ENCODE results near the gene E4F1.

Gene E4F1

DNA sequence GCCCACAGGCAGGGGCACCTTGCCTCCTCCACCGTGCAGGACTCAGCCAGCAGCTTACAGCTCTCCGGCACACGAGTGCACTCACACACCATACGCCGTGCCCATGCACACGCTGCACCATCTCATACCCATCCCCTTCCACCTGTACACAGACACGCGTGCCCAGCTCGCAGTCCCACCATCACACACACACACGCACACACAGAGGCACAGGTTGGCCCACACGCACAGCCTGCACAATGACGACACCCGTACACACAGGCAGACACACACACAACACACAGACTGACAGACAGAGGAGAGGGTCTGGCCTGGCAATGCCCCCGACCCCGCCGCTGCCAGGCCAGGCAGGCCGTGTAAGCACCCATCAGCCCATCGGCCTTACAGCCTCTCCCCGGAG lies 39.0 kb upstream of the E4F1 start:
- Mint-ChIP-seq H3K36me3 (peaks cover 6% of the 10 kb centered on the region), H3K27ac (no peak overlapping the region), H3K4me3 (no peak overlapping the region), H3K9me3 (no peaks in the 10 kb centered on the region), H3K4me1 (peaks cover 6% of the 10 kb centered on the region)
- DNase-seq (ENCODE audit: low spot score in 2 of 2) (no peak), ATAC-seq (no peak)

DNA sequence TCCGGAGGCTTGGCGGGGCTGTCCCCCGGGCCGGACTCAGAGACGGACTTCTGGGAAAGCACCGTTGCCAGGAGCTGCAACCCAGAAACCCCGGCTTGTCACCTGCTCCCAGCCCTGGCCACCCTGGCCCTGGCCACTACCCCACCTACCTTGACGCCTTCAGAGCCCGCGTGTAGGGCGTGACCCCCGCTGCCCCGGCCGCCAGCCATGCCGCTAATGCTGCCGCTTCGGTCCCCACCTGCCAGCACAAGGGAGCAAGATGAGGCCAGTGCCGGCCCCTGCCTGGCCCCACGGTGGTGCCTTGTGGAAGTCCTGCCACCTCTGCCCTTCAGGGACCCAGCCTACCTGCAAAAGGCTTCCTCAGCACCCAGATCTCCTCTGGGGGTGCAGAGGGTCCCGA lies 38.4 kb upstream of the E4F1 start:
- Mint-ChIP-seq H3K4me3 (no peak overlapping the region), H3K36me3 (peaks cover 6% of the 10 kb centered on the region), H3K9me3 (no peaks in the 10 kb centered on the region), H3K27ac (no peak overlapping the region), H3K4me1 (peaks cover 6% of the 10 kb centered on the region)
- no peak for DNase-seq (ENCODE audit: low spot score in 2 of 2)
- no peak for ATAC-seq

DNA sequence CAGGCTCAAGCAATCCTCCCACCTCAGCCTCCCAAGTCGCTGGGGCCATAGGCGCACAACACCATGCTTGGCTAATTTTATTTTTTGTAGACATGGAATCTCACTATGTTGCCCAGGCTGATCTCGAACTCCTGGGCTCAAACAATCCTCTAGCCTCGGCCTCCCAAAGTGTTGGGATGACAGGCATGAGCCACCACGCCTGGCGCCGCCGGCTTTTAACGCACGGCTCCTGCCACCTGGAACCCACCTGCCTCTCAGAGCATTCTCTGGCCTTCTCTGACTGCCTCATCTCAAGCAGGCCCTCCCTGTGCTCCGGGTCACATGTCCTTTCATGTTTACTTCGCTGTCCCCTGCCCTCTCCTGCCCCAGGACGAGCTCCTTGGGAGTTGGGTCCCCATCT lies 37.3 kb upstream of the E4F1 start:
- ATAC-seq, result no peak
- Mint-ChIP-seq H3K27ac (peak overlapping the region; percentile 79), H3K4me1 (peaks cover 6% of the 10 kb centered on the region), H3K36me3 (peaks cover 6% of the 10 kb centered on the region), H3K9me3 (no peaks in the 10 kb centered on the region), H3K4me3 (no peak overlapping the region)
- DNase-seq (ENCODE audit: low spot score in 2 of 2), result no peak

DNA sequence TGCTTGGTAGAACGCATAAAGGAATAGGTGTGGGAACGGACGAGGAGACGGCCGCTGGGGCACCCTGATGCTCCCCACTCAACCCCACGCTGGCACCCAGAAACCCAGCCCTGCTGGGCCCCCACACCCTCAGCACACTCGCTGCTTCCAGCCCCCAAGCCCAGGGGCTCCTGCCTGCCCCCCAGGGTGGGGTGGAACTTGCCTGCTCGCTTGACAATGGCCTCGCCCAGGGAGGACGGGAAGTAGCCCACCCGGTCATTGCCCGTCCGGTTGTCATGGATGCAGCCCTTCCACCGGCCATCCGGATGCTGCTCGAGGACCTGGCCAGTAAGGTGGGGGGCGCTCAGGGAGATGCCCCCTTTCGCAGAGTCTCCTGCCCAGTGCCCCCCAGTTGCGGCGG lies 36.9 kb upstream of the E4F1 start:
- ATAC-seq, result no peak
- H3K9me3 Mint-ChIP-seq, result no peaks in the 10 kb centered on the region
- peaks cover 6% of the 10 kb centered on the region for H3K36me3 Mint-ChIP-seq

DNA sequence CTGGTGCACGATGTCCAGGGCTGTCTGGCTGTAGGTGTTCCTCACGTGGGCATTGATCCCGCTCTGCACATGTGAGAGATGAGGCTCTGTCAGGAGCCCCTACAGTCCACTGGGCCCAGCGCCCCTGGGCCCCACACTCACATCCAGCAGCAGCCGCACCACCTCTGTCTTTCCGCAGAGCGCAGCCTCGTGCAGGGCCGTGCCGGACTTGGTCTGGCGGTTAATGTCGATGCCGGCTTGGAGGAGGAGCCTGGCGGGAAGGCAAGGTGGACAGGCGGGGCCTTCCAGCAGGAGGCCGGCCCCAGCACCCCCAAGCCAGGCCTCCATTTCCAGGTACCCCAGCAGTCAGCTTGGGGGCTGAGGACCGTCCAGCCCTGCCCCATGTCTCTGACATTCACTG lies 36.2 kb upstream of the E4F1 start:
- no peaks in the 10 kb centered on the region for H3K9me3 Mint-ChIP-seq
- peaks cover 6% of the 10 kb centered on the region for H3K36me3 Mint-ChIP-seq
- peaks cover 3% of the 10 kb centered on the region for H3K4me1 Mint-ChIP-seq
- ATAC-seq (no peak), DNase-seq (ENCODE audit: low spot score in 2 of 2) (no peak)
- no peak overlapping the region for H3K4me3 Mint-ChIP-seq
- H3K27ac Mint-ChIP-seq, result no peak overlapping the region

More for the DNA sequence above, 36.9 kb upstream of the E4F1 start:
- Mint-ChIP-seq H3K4me1 (peaks cover 6% of the 10 kb centered on the region), H3K27ac (no peak overlapping the region), H3K4me3 (no peak overlapping the region)
- no peak for DNase-seq (ENCODE audit: low spot score in 2 of 2)

DNA sequence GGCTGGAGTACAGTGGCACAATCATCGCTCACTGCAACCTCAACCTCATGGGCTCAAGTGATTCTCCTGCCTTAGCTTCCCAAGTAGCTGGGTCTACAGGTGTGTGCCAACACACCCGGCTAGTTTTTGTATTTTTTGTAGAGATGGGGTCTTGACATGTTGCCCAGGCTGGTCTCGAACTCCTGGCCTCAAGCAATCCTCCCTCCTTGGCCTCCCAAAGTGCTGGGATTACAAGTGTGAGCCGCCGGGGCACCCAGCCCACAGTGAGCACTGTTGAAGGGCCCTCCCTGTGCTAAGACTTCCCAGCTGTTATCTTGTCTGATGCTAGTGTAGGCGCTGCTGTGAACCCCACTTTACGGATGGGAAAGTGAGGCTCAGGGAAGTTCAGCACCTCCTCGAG lies 35.0 kb upstream of the E4F1 start:
- no peak overlapping the region for H3K4me3 Mint-ChIP-seq
- ATAC-seq, result no peak
- peaks cover 6% of the 10 kb centered on the region for H3K36me3 Mint-ChIP-seq
- no peaks in the 10 kb centered on the region for H3K4me1 Mint-ChIP-seq
- DNase-seq (ENCODE audit: low spot score in 2 of 2), result no peak
- H3K9me3 Mint-ChIP-seq, result no peaks in the 10 kb centered on the region
- no peak overlapping the region for H3K27ac Mint-ChIP-seq

DNA sequence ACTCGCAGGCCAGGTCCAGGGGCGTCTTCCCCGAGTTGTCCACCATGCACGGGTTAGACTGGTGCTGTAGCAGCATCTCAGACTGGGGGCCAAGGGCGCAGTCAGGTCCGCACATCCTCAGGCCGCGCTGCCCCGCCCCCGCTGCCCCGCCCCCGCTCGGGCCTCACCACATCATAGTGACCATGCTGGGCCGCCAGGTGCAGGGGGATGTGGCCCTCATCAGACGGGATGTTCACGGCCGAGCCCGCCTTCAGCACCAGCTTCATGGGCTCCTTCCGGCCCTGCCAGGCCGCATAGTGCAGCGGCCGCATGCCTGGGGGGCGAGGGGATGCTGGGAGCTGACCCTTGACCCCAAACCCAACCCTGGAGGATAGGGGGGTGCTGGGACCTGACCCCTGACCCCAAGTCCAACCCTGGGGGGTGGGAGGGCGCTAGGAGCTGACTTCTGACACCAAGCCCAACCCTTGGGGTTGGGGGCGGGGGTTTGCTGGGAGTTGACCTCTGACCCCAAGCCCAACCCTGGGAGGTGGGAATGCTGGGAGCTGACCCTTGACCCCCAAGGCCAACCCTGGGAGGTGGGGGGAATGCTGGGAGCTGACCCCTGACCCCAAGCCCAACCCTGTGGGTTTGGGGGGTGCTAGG lies 34.0 kb upstream of the E4F1 start:
- ATAC-seq (no peak), DNase-seq (ENCODE audit: low spot score in 2 of 2) (no peak)
- Mint-ChIP-seq H3K4me1 (no peaks in the 10 kb centered on the region), H3K36me3 (peaks cover 3% of the 10 kb centered on the region), H3K27ac (no peak overlapping the region), H3K4me3 (no peak overlapping the region), H3K9me3 (no peaks in the 10 kb centered on the region)

DNA sequence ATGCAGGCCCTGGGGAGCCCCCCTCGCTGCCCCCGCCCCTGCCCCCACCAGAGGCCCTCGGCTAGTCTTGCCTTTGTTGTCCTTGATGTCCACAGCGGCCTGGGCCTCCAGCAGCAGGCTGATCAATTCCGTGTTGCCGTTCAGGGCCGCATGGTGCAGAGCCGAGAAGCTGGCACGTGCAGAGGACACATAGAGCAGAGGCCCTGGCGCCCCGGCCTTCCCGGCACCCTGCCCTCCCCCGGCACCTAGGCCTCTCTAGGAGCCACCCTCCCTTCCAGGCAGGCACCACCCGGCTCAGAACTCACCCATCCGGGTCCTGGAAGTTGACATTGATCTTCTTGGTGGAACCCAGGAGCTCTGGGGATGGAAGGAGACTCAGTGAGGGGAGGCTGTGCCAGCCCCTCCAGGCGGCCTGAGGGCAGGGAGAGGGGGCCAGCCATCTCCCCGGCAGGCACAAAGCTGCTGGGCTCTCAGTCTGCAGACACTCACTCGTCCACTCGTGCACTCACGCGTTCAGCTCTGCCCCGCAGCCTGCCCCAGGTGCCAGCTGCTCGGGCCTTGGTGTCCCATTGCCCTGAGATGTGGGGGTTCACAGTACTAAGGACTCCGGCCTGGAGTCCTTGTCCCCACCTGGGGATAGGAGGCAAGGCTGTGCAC lies 33.3 kb upstream of the E4F1 start:
- Mint-ChIP-seq H3K27ac (peak overlapping the region; percentile 45), H3K4me1 (peaks cover 5% of the 10 kb centered on the region), H3K36me3 (no peaks in the 10 kb centered on the region), H3K9me3 (no peaks in the 10 kb centered on the region), H3K4me3 (no peak overlapping the region)
- DNase-seq (ENCODE audit: low spot score in 2 of 2) (no peak), ATAC-seq (no peak)

DNA sequence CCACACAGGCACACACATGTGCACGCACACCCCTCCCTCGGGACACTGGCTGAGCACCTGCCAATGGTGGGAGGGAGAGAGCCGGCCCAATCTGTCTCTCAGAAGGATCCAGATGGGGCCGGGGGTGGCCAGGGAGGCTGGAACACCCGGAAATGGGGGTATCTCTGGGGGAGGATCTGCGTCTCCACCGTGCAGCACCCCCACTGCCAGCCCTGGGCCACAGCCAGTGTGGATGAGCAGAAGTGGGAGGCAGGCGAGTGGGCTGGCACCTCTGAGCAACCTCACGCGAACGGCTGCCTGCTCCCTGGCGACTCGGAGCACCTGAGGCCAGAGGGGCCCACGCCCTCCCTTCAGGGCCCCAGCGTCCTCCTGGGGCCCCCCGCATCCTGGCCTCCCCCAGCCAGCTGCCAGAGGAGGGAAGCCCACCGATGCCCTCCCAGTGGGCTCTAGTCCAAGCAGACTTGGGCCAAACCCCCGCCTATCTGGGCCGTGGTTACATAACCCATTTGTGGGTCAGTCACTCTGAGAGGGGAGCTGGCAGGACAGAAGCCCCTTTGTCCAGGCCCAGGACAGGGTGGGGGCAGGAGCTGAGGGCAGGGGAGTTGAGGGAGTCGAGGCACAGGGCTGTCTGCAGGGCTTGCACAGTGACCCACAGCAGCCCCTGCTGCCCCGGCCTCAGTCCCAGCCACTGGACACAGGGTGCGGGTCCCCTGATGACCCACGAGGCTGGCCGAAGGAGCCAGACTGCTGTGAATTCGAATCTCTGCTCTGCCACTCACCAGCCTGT lies 32.5 kb upstream of the E4F1 start:
- peak overlapping the region; percentile 45 for H3K27ac Mint-ChIP-seq
- no peaks in the 10 kb centered on the region for H3K9me3 Mint-ChIP-seq
- DNase-seq (ENCODE audit: low spot score in 2 of 2) (no peak), ATAC-seq (no peak)
- H3K36me3 Mint-ChIP-seq, result no peaks in the 10 kb centered on the region
- peaks cover 6% of the 10 kb centered on the region for H3K4me1 Mint-ChIP-seq
- no peak overlapping the region for H3K4me3 Mint-ChIP-seq

DNA sequence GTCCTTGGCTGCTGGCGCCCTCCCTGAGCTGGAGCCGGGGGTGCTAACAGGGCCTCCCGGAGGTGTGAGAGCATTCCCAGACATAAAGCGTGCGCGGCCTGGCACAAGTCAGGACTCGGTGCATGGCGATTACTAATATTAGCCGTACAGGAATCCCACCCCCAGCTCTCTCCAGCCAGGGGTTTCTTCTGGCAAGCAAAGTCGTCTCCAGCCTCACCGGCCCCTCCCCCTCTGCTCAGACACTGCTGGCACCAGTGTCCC lies 32.0 kb upstream of the E4F1 start:
- no peaks in the 10 kb centered on the region for H3K36me3 Mint-ChIP-seq
- H3K9me3 Mint-ChIP-seq, result no peaks in the 10 kb centered on the region
- DNase-seq (ENCODE audit: low spot score in 2 of 2) (no peak), ATAC-seq (no peak)
- H3K4me3 Mint-ChIP-seq, result no peak overlapping the region
- H3K4me1 Mint-ChIP-seq, result peaks cover 6% of the 10 kb centered on the region
- no peak overlapping the region for H3K27ac Mint-ChIP-seq

DNA sequence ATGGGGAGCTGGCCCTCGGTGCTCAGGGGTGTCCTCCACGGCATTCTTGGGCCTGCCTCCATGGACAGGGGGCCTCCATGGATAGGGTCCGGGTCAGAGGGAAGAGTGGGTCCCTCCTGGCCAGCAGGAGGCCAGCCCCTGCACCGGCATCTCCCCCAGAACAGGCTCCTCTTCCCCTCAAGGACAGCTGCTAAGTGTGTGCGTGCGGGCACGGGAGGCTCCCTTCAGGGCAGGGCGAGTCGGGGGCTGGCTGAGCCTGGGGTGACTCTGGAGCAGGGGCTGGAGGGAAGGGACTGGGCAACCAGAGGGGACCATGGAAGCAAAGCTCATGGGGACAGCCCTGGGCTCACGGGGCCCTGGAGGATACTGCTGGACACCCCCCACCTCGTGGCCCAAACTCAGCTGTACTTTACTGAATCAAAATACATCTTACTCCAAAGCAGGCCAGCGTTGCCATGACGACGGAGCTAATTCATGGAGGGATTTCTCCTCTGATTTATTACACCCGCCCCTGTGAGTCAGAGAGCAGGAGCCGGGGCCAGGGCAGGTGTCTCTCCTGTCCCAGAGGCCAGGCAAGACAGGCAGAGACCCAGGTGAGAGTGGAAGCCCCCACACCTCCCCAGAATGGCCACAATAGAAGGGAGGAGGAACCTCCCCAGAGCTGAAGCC lies 29.1 kb upstream of the E4F1 start:
- no peaks in the 10 kb centered on the region for H3K36me3 Mint-ChIP-seq
- H3K4me3 Mint-ChIP-seq, result peak overlapping the region; percentile 44
- H3K4me1 Mint-ChIP-seq, result peaks cover 6% of the 10 kb centered on the region
- no peak overlapping the region for H3K27ac Mint-ChIP-seq
- no peak for DNase-seq (ENCODE audit: low spot score in 2 of 2)
- ATAC-seq, result no peak
- H3K9me3 Mint-ChIP-seq, result no peaks in the 10 kb centered on the region

DNA sequence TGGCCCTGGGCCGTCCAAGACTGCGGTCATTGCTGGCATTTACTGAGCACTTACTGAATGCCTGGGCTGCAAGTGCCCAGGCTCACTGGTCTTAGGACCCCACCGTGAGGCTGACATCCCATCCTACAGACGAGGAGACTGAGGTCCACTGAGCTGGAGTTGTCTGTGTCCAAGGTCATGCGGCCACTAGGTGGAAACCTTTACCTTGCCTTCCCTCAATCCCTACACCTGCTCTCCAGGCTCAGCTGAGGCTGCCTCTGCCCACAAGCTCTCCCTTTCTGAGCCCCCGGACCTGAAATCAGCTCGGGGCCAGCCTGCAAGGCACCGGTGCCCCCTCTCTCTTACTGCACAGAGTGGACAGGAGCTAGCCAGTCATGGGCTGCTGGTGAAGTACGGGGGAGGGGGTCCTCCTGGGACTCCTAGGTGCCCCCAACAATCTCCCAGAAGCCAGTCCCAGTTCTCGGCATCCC lies 28.5 kb upstream of the E4F1 start:
- Mint-ChIP-seq H3K4me3 (peak overlapping the region; percentile 44), H3K36me3 (no peaks in the 10 kb centered on the region), H3K9me3 (no peaks in the 10 kb centered on the region), H3K4me1 (peaks cover 6% of the 10 kb centered on the region), H3K27ac (no peak overlapping the region)
- ATAC-seq (peak; percentile 74), DNase-seq (ENCODE audit: low spot score in 2 of 2) (peak in 1 of 2 donors; percentile 25)

DNA sequence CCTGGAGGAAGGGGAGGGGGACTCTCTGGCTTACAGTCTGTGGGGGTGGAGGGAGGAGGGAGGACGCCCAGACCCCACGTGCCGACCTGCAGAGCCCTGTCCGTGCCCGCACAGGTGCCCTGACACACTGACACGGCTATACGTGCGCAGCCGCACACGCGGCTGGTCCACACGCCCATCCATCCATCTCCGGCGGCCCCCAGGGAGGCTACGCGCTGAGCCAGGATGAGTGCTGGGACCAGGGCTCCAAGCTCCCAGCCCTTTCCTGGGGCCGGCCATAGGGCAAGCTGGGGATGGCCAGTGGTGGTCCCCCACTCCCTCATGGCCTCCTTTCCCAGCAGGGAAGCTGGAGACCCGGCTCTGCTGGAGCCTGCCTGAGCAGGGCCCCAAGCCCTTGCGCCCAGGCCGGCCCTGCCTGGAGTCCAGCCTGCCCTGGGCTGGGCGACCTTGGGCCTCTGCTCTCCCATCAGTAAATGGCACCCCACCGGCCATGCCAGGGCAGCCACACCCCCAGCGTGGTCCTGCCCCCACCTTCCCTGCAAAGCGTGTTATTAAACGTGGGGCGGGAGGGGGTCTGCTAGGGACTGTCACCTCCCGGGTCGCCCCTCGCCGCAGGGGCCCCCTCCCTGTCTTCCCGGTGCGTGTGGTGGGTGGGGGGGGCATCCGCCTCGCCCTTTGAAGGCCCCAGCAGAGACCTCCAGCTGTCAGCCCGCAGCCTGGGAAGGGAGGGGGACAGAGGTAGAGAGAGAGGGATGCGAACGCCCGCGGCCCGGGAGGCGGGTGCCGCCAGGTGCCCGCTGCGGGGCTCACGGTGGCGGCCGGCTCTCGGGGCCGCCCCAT lies 27.8 kb upstream of the E4F1 start:
- H3K9me3 Mint-ChIP-seq, result no peaks in the 10 kb centered on the region
- H3K27ac Mint-ChIP-seq, result no peak overlapping the region
- peak overlapping the region; percentile 44 for H3K4me3 Mint-ChIP-seq
- ATAC-seq (peak; percentile 23), DNase-seq (ENCODE audit: low spot score in 2 of 2) (no peak)
- peaks cover 6% of the 10 kb centered on the region for H3K4me1 Mint-ChIP-seq
- no peaks in the 10 kb centered on the region for H3K36me3 Mint-ChIP-seq

DNA sequence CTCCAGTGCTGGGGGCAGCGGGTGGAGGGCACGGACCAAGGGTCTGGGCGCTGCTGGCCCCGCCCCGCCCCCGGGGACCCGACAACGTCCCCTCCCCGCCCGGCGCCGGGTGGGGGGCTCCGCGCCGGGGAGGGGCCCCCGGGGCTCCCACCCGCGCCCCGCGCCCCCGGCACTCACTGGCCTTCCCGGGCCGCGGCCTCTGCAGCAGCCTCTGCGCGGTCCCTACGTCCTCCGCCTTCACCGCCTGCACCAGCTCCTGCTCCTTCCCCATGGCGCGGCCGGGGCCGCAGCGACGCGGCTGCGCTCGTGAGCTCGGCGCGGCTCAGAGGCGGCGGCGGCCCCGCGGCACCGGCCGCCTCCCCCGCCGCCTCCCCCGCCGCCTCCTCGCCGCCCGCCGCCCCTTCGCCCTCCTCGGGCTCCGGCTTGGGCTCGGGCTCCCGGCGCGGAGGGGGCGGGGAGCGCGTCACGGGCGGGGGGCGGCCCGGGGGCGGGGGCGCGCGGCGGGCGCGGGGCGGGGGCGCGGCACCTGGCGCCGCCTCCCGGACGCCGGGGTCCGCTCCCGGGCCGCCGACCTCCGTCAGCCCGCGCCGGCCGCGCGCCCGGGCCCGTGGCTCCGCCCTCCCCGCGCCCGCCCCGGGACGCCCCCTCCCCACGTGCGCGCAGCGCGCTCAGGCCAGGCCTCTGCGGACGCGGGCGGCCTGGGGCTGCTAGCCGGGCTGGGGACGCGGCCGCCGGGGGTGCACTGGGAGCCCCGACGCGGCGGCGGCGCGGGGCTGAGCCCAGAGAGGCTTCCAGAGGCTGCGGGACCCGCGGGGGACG lies 27.0 kb upstream of the E4F1 start, which contains the start of gene CASKIN1:
Gene CASKIN1 (minus strand): TSS at position 444 of the 819 bp plus-strand sequence. CDS start 173 bp downstream, at position 271.
- Mint-ChIP-seq H3K36me3 (no peaks in the 10 kb centered on the region), H3K4me1 (peaks cover 6% of the 10 kb centered on the region), H3K27ac (no peak within 1 kb of the TSS)

More for the DNA sequence above, 27.0 kb upstream of the E4F1 start, which contains the start of gene CASKIN1:
- ATAC-seq (peak; percentile 46), DNase-seq (ENCODE audit: low spot score in 2 of 2) (no peak)
- Mint-ChIP-seq H3K9me3 (no peaks in the 10 kb centered on the region), H3K4me3 (peak within 1 kb of the TSS; percentile 55)
